Stimulated activated CD4-positive, alpha-beta T cell treated with anti-CD3 and anti-CD28 coated beads, TNF-alpha, amount 100 ng/mL, for 48 hours (primary cell): Measurements from ENCODE around the gene PILRA.
"Not testable (repeated sequence)": the region's sequence is repeated elsewhere in the genome, so short reads cannot be mapped to it uniquely, and the experiment has no call there.

ENCODE experiments used
- DNase-seq, 3 donors: peaks; one replicate each; pipeline ENCODE4 v3.0.0-alpha.2; 2020; ENCODE audit warnings: low read depth in 3 of 3

Gene PILRA

GRCh38 chr7:100380196-100380595 lies 6.9 kb downstream of the PILRA start:
- DNase-seq: no peak

- not testable (repeated sequence) for DNase-seq
Measured at GRCh38 chr7:100381531-100382233, 8.4 kb downstream of the PILRA start.

GRCh38 chr7:100382234-100382853 lies 9.1 kb downstream of the PILRA start:
- not testable (repeated sequence) for DNase-seq

GRCh38 chr7:100384628-100385294 lies 11.5 kb downstream of the PILRA start:
- DNase-seq: no peak

DNA sequence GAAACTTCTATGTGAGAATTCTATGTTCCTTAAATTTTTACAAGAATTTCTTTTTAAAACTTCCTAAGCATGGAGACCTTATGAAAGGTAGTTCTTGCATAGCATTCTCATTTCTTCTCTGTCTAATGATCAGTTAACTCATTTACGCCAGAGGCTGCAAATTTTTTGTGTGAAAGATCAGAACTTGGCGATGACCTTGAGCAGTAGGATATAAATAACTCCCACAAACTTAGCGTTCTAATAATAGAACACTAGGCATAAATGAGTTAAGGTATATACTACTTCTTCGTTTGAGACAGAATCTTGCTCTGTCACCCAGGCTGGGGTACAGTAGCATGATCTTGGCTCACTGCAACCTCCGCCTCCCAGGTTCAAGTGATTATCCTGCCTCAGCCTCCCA lies 13.7 kb downstream of the PILRA start:
- no peak for DNase-seq

DNA sequence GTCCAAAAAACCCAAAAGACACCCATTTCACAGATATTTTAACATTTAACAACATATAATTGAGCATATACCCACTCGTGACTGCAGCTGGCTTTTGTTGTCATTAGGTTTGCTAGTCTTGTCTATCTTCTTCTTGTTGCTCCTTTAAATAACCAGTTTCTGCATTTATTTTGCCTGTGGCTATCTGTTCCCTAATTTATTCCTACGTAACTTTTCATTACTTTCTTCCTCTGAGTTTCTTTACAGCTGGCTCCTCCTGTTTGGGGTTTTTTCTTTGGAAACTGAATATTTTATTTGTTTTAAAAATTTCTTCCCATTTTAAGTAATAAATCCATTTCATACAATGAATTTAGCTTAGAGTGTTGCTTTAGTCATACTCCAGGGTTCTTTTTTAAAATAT lies 14.4 kb downstream of the PILRA start:
- no peak for DNase-seq

- DNase-seq: no peak
Measured at GRCh38 chr7:100389437-100390088, 16.3 kb downstream of the PILRA start.

DNA sequence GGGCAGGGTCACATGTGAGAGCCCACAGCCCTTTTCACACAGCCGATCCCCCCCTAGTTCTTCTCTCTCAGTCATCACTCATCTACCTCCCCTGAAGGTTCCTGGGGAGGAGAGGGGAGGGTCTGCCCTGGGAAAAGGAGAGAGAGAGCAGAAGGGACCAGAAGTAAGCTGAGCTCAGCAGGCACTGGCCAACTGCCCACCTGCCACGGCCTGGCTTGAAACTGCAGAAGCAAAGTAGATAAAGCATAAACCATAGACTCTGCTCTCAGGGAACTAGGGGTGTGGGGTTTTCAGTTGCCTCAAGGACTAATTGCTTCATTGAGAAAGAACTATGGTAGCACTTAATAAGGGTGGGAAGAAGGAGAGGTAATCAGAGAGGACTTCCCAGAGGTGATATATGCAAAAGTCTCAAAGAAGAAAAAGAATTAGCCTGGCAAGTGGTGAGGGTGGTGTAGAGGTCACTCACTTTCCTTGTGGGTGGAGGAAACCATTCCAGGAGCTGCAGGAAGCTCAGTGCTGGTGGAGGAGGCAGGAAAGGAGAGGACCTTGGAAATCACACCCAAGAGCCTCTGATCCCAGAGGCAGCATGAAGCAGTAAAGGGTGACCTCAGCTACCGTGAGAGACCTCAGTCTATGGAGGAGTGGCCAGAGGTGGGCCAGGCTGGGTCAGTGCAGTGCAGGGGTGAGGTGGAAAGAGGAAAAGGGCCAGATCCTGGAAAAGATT lies 17.2 kb downstream of the PILRA start:
- no peak for DNase-seq

- DNase-seq: no peak
Measured at GRCh38 chr7:100393233-100393905, 20.1 kb downstream of the PILRA start.

DNA sequence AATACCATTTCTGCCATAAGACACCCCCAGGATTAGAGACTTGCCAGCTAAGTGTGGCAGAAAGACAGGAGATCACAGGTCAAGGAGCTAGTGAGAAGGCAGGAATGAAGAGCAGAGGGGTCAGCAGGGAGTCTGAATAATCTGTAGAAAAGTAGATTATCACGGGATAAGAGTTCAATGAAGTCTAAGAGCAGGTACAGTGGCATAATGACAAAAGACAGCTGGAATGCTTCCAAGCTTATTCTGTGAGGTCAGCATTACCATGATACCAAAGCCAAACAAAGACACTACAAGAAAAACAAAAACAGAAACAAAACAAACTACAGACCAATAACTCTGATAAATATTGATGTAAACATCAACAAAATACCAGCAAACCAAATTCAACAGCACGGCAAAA lies 20.8 kb downstream of the PILRA start:
- DNase-seq: no peak

GRCh38 chr7:100396421-100396982 lies 23.2 kb downstream of the PILRA start:
- peak; percentile 24 to 47 (median 42) for DNase-seq

DNA sequence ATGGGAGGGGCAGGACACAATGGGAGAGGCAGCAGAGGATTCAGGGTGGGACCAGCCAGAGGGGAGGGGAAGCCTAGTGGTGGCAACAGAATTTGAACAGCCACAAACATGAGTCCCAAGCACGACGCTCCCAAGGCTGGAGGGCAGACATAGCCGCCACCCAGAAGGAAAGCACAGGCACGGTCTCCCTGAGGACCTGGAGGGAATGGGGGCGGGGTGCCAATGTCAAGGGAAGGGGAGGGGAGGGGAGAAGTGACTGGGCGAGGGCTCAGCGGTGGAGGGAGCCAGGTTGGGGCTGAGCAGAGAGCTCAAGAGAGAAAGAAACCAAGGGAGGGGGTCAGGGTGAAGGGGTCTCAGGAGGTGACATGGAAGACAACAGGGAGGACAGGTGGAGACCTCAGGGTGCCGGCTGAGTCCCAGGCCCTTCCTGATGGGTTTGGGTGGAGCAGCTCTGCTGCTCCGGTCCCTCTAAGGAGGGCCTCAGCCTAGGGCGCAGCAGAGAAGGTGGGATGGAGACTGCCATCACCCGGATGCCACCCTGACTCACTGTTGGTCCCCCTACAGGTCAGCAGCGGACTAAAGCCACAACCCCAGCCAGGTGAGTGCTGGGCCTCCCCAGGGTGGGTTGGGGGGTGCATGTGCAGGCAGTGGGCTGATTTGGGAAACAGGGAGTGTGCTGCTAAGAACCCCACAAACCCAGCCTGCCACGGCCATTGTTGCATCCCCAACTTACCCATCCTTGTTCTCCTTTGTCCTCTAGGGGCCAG lies 24.2 kb downstream of the PILRA start:
- DNase-seq: no peak

DNA sequence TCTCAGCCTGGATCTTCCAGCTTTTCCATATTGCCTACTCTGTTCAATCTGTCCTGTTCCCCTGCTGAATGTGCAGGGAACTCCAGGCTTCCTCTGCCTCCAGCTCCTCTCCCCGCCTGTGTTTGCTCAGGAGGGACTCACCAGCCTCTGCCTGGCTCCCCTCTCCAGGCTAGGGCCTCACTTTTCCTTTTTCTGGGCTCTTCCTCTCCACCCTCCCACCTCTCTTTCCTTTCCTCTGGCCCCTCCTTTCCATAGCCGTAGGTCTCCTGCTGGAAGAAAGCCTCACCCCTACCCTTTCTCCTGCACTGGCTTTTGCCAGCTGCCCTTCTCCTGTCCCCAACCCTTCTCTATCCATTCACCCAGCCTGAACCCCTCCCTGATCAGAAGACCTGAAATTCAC lies 25.0 kb downstream of the PILRA start:
- no peak for DNase-seq

- DNase-seq: no peak
Measured at GRCh38 chr7:100400041-100400440, 26.8 kb downstream of the PILRA start.

DNA sequence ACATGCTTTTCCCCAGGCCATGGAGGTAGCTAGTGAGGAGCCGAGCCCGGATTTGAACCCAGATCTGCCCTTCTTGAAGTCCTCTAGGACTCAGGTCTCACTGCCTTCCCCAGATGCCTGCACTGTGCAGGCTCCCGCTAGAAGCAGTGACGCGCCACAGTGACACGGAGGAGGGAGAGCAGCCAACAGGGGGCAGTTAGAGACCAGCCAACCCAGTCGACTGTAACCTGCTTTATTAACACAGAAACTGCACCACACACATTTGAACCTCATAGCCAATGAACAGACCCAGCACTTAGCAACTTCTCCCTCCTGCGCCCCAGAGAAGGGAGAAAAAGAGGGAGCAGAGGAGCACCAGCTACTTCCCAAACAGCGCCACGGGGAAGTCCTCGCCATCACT lies 27.4 kb downstream of the PILRA start:
- no peak for DNase-seq

DNA sequence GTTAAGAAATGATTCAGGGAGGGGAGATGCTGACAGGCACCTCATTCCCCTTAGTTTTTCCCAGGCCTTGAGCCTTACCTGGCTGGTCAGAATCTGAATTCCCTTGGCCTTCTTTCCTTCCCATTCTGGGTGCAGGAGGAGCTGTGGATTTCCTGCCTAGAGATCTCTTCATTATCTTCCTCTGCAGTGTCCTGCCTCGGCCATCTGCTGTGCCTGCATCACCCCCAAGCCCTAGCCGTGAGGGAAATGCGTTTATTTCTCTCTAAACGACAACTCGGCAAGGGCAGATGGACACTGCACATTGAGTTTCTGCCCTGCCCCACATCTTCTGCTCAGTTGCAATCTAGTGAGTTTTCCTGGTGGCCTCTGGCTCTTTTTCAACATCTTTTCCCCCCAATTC lies 28.5 kb downstream of the PILRA start:
- no peak for DNase-seq

- DNase-seq: no peak
Measured at GRCh38 chr7:100402241-100402640, 29.0 kb downstream of the PILRA start.

DNA sequence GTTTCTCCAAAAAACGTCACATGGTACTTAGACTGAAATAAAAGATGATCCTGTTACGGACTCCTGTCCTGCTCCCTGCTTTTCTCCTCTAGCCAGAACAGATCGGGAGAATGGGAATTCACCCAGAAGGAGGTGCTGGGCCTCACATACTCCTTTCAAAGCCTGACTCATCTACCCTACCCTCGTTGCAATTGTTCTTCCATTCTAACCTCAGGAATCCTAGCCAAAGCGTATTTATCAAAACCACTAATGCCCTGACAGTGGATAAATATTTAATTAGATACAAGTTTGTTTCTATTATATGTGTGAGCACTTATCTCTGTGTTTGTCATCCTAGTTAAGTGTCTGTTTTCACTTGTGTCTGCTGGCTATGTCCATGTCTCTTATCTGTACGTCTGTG lies 33.5 kb downstream of the PILRA start:
- no peak for DNase-seq

DNA sequence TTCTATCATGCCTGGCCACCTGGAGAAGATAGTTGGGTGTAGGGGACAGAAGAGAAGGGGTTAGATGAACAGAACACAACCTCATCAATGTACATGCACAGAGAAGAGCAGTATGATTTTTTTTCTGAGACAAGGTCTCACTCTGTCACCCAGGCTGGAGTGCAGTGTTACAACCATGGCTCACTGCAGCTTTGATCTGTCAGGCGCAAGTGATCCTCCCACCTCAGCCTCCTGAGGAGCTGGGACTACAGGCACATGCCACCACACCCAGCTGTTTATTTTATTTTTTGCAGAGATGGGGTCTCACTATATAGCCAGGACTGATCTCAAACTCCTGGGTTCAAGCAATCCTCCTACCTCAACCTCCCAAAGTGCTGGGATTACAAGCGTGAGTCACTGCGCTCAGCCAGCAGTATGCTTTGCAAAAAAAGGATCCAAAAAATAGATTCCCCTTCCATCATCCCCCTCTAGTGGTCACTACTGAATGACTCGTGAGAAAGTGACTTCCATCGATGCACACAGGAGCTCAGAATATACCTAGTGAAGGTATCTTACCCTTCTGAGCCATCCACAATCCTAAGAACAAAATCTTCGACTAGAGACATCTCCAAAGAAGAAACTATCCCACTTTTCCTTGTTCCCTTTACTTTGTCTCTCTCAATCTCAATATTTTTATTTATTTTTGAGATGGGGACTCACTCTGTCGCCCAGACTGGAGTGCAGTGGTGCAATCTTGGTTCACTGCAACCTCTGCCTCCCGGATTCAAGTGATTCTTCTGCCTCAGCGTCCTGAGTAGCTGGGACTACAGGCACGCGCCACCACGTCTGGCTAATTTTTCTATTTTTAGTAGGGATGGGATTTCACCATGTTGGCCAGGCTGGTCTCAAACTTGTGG lies 34.2 kb downstream of the PILRA start:
- DNase-seq: no peak
